K562 (cell line): ENCODE data around the gene PDE6G. TPM values are rescaled to one million over a fixed set of nuclear protein-coding genes. Genes with fewer than 3 reads are reported as not detected.

Source experiments
- CBX8 ChIP-seq: fragments of 200-600 bp; sonication (generic); IDR thresholded peaks from 2 replicates; pipeline ENCODE4 v1.6.1; 2012; ENCODE audit warnings: borderline replicate concordance, mixed run types, low read depth, mild to moderate bottlenecking, moderate library complexity, mixed read lengths, low read length, control low read depth, inconsistent platforms; ENCODE audit not compliant: poor library complexity, severe bottlenecking; ENCODE audit errors: extremely low read depth
- CGGBP1 ChIP-seq: fragments of 250-450 bp; sonication (Bioruptor Pico); IDR thresholded peaks from 2 replicates; pipeline ENCODE4 v1.9.0; 2021; ENCODE audit warnings: mild to moderate bottlenecking
- FOS ChIP-seq: IDR thresholded peaks from 3 replicates; pipeline ENCODE4 v1.6.1; 2011; ENCODE audit not compliant: insufficient read length; ENCODE audit errors: extremely low read depth
- HDAC3 ChIP-seq: fragments of 450-650 bp; IDR thresholded peaks from 2 replicates; pipeline ENCODE4 v1.6.1; 2018; ENCODE audit warnings: borderline replicate concordance, mild to moderate bottlenecking, moderate library complexity; ENCODE audit not compliant: partially characterized antibody
- HNRNPH1 ChIP-seq: fragments of 200-400 bp; formaldehyde crosslinking; optimal IDR thresholded peaks from 2 replicates; pipeline ENCODE3; 2017; ENCODE audit warnings: low read depth, mild to moderate bottlenecking, low read length, moderate library complexity
- HOXB6 ChIP-seq: fragments of 250-450 bp; sonication (Bioruptor Pico); IDR thresholded peaks from 2 replicates; pipeline ENCODE4 v1.5.1; 2022; ENCODE audit warnings: mild to moderate bottlenecking, borderline replicate concordance
- ILK ChIP-seq: fragments of 450-650 bp; IDR thresholded peaks from 2 replicates; pipeline ENCODE4 v1.6.1; 2016; ENCODE audit warnings: missing genetic modification characterization, low read depth, mild to moderate bottlenecking, missing compliant biosample characterization, moderate library complexity, borderline replicate concordance
- KAT8 ChIP-seq: fragments of 450-650 bp; IDR thresholded peaks from 2 replicates; pipeline ENCODE4 v1.6.1; 2016; ENCODE audit warnings: low read depth, mild to moderate bottlenecking
- MCM3 ChIP-seq: fragments of 450-650 bp; IDR thresholded peaks from 2 replicates; pipeline ENCODE4 v1.6.1; 2016
- NCOA4 ChIP-seq: fragments of 450-650 bp; IDR thresholded peaks from 2 replicates; pipeline ENCODE4 v1.6.1; 2018; ENCODE audit warnings: mild to moderate bottlenecking; ENCODE audit not compliant: partially characterized antibody
- NFE2L1 ChIP-seq: fragments of 450-650 bp; IDR thresholded peaks from 2 replicates; pipeline ENCODE4 v1.6.1; 2016; ENCODE audit warnings: missing genetic modification characterization, low read depth, mild to moderate bottlenecking, missing compliant biosample characterization, moderate library complexity, borderline replicate concordance
- NFIX ChIP-seq: fragments of 250-450 bp; sonication (Bioruptor Pico); IDR thresholded peaks from 2 replicates; pipeline ENCODE4 v1.4.0; 2020; ENCODE audit warnings: low read depth, mild to moderate bottlenecking, moderate library complexity
- PHB2 ChIP-seq: fragments of 450-650 bp; IDR thresholded peaks from 2 replicates; pipeline ENCODE4 v1.6.1; 2017; ENCODE audit warnings: low read depth
- POLR2B ChIP-seq: fragments of 450-650 bp; IDR thresholded peaks from 2 replicates; pipeline ENCODE4 v1.6.1; 2018; ENCODE audit warnings: low read depth; ENCODE audit not compliant: partially characterized antibody
- TCFL5 ChIP-seq: fragments of 250-450 bp; sonication (Bioruptor Pico); conservative IDR thresholded peaks from 2 replicates; pipeline ENCODE4 v1.6.1; 2021; ENCODE audit warnings: mild to moderate bottlenecking, moderate library complexity, matching md5 sums
- ZNF143 ChIP-seq: sonication (generic); formaldehyde crosslinking; IDR thresholded peaks from 2 replicates; pipeline ENCODE4 v1.9.0; 2022; ENCODE audit warnings: mild to moderate bottlenecking, missing genetic modification reagents
- ZNF518B ChIP-seq: fragments of 250-450 bp; sonication (Bioruptor Pico); IDR thresholded peaks from 2 replicates; pipeline ENCODE4 v1.5.0; 2021; ENCODE audit warnings: mild to moderate bottlenecking, moderate library complexity
- ZNF639 ChIP-seq, 2 experiments: fragments of 200-800 bp in 1 of 2; sonication (Bioruptor generic) in 1 of 2; sonication (generic) in 1 of 2; formaldehyde crosslinking in 1 of 2; IDR thresholded peaks in 1 of 2; conservative IDR thresholded peaks in 1 of 2; 2 replicates each; pipeline versions ENCODE4 v1.5.0 to v1.6.1; 2016 to 2020; ENCODE audit warnings: missing compliant biosample characterization in 1 of 2, missing genetic modification characterization in 1 of 2, missing genetic modification reagents in 1 of 2
- polyA plus RNA-seq, 8 experiments: library from polyadenylated mRNA; depleted of rRNA in 4 of 8; stranded (reverse) in 5 of 8; unstranded in 3 of 8; fragments of >200 nt; fragmentation: Nextera tagmentation in 2 of 8; fragmentation: Illumina TruSeq in 1 of 8; extraction: Ambion mirVana in 2 of 8; extraction: Trizol in 1 of 8; gene quantifications; 2 replicates each; pipeline versions ENCODE4 v1.2.1 to v1.2.3, GENCODE V29; 2011 to 2014; ENCODE audit warnings: inconsistent platforms in 1 of 8, missing spikeins in 1 of 8
- total RNA-seq, 7 experiments: library from RNA; depleted of rRNA in 6 of 7; stranded (reverse); fragments of >200 nt in 6 of 7; fragmentation: Illumina TruSeq in 2 of 7; extraction: Trizol in 2 of 7; gene quantifications; 2 replicates each; pipeline versions ENCODE4 v1.2.1 to v1.2.3, GENCODE V29; 2011 to 2021; ENCODE audit warnings: low replicate concordance in 1 of 7

Gene PDE6G
- total and polyA plus RNA-seq, 9 of the 15 experiments (the other 6 are each of a cell fraction or from before 2014, with no cell fraction given), result 0.14 to 0.59 TPM; not detected in 7

- TF ChIP-seq HDAC3 (no peak), HNRNPH1 (no peak), KAT8 (no peak), ILK (tag) (no peak), CBX8 (no peak), NCOA4 (no peak), NFE2L1 (no peak), ZNF639 (CRISPR knock-in tag; conservative IDR thresholded peaks at IDR 0.05 in 1 of 2, IDR thresholded peaks at IDR 0.05 in 1 of 2) (no peak), NFIX (CRISPR knock-in tag) (no peak), HOXB6 (CRISPR knock-in tag) (0 out of 2 replicates have a peak, but pooled peaks have one; percentile 59), POLR2B (no peak), FOS (no peak), PHB2 (no peak), ZNF143 (CRISPR knock-in tag) (no peak), MCM3 (no peak), CGGBP1 (CRISPR knock-in tag) (no peak), ZNF518B (CRISPR knock-in tag) (no peak), TCFL5 (no peak)
Observed at GRCh38 chr17:81703747-81704654, 47.7 kb upstream of the PDE6G start (continued).
